ENCODE results near the gene CCDC187.
"Not testable (repeated sequence)": the region's sequence is repeated elsewhere in the genome, so short reads cannot be mapped to it uniquely, and the experiment has no call there.

CCDC187 gene

GRCh38 chr9:136276716-136277115, 27.2 kb downstream of the CCDC187 start:
- H3K4me3 Mint-ChIP-seq = no peak overlapping the region
- DNase-seq (ENCODE audit: low spot score in 2 of 2) (no peak), ATAC-seq (replicated peaks; ENCODE audit: extremely low read depth, poor library complexity, severe bottlenecking) (no peak)
- H3K9me3 Mint-ChIP-seq = no peaks in the 10 kb centered on the region
- H3K4me1 Mint-ChIP-seq = no peaks in the 10 kb centered on the region
- H3K36me3 Mint-ChIP-seq (ENCODE audit: insufficient read depth) = no peaks in the 10 kb centered on the region
- peaks cover 7% of the 10 kb centered on the region for H3K27me3 Mint-ChIP-seq
- no peak overlapping the region for H3K27ac Mint-ChIP-seq (ENCODE audit: low read depth)

DNA sequence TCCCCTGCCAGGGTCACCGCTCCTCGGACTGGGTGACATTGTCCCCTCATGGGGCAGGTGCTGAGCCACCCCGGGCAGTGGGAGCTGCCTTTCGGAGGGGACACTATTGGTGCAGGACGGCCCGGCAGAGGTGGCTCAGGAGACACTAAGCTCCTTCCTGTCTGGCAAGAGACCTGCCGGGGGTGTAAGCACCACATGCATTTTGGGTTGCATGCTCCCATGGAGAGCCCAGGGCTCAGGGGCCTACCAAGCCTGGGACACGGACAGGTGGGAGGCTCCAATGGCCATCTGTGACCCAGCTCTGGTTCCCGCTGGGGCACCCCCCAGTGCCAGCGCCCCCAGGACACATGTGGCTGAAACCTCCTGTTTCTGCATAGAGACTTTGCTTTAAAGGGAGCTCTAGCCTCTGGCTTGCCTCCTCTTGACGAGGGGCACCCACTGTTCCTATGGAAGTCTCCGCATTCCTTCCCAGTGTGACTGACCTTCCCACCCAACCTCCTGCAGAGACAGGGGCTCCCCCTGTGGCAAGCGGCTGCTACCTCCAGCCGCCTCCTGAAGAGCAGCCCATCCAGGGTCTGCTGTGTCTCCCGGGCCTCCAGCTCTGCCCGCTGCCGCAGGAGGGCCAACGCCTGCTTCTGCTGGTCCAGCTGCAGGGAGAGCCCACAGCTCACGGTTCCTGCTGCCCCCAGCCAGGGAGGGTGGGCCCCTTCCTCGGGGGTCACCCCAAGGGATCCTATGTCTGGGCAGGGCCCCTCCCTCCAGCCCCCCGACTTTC, 28.1 kb downstream of the CCDC187 start:
- Mint-ChIP-seq H3K36me3 (ENCODE audit: insufficient read depth) (no peaks in the 10 kb centered on the region), H3K27me3 (peaks cover 7% of the 10 kb centered on the region), H3K4me1 (no peaks in the 10 kb centered on the region), H3K9me3 (no peaks in the 10 kb centered on the region), H3K27ac (ENCODE audit: low read depth) (no peak overlapping the region), H3K4me3 (no peak overlapping the region)
- no peak for ATAC-seq (replicated peaks; ENCODE audit: extremely low read depth, poor library complexity, severe bottlenecking)
- no peak for DNase-seq (ENCODE audit: low spot score in 2 of 2)

DNA sequence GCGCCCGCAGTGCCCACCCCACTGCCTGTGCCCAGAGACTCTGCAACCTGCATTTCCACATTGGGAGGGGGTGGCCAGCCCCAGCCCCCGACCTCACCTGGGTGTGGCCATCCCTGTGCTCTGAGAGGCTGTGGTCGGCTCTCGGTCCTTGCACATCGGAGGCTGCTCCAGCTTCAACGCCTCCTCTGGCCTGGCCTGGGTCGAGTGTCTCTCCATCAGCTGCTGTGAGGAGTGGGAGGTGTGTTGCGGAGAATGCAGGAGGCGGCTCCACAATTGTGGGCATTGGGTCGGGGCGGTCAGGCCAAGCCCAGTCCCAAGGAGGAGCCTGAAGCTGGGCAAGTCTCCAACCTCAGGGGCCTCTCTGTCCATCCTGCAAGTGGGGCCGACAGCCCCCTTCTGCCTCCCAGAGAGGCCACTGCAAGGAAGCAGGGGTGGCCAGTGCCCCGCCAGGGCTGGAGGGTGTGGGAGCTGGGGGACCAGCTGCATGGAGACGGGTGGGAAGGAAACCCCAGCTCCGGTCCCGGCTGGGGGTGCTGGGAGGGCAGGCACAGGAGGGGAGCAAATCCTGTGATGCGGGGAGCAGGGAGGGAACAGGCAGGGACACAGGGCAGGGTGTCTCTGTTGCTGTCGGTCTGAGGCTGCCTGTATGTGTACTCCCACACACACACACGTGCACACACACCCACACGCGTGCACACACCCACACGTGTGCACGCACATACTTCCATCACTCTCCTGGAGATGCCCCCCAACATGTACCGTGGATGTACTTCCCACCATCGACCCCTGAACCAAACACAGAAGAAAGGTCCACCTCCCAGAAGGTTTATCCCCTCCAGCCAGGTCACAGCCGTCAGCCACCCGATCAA, 28.9 kb downstream of the CCDC187 start:
- peaks cover 7% of the 10 kb centered on the region for H3K27me3 Mint-ChIP-seq
- no peaks in the 10 kb centered on the region for H3K36me3 Mint-ChIP-seq (ENCODE audit: insufficient read depth)
- ATAC-seq (replicated peaks; ENCODE audit: extremely low read depth, poor library complexity, severe bottlenecking) (no peak), DNase-seq (ENCODE audit: low spot score in 2 of 2) (no peak)
- H3K4me1 Mint-ChIP-seq = no peaks in the 10 kb centered on the region
- no peaks in the 10 kb centered on the region for H3K9me3 Mint-ChIP-seq
- H3K27ac Mint-ChIP-seq (ENCODE audit: low read depth) = no peak overlapping the region
- no peak overlapping the region for H3K4me3 Mint-ChIP-seq

- no peak for ATAC-seq (replicated peaks; ENCODE audit: extremely low read depth, poor library complexity, severe bottlenecking)
- Mint-ChIP-seq H3K27ac (ENCODE audit: low read depth) (no peak overlapping the region), H3K9me3 (no peaks in the 10 kb centered on the region), H3K36me3 (ENCODE audit: insufficient read depth) (no peaks in the 10 kb centered on the region), H3K27me3 (peaks cover 7% of the 10 kb centered on the region), H3K4me1 (no peaks in the 10 kb centered on the region), H3K4me3 (no peak overlapping the region)
- no peak for DNase-seq (ENCODE audit: low spot score in 2 of 2)
Observed at GRCh38 chr9:136273921-136274785, 29.7 kb downstream of the CCDC187 start.

DNA sequence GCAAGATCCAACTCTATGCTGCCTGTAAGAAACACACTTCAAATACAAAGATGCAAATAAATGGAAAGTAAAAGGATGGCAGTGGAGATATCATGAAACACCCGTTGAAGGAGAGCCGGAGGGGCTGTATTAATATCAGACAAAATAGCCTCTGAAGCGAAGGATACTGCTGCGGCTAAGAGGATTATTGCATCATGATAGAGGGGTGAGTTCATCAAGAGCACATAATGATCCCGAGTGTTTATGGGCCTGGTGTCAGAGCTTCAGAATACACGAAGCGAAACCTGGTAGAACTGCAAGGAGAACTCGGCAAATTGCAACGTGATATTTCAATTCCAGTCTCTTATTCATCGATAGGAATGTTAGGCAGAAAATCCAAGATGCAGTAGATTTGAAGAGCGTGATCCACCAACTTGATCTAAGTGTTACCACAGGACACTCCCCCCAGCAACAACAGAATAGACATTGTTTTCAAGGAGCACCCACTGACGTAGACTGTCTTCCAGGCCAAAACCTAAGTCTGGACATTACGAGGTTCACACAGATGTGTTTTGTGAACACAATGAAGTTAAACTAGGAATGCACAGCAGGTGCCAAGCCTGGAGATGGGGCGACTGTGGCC, 30.5 kb downstream of the CCDC187 start:
- H3K36me3 Mint-ChIP-seq (ENCODE audit: insufficient read depth) = peaks cover 1% of the 10 kb centered on the region
- no peak overlapping the region for H3K27ac Mint-ChIP-seq (ENCODE audit: low read depth)
- ATAC-seq (replicated peaks; ENCODE audit: extremely low read depth, poor library complexity, severe bottlenecking) (no peak), DNase-seq (ENCODE audit: low spot score in 2 of 2) (no peak)
- H3K4me1 Mint-ChIP-seq = no peaks in the 10 kb centered on the region
- H3K27me3 Mint-ChIP-seq = peaks cover 7% of the 10 kb centered on the region
- H3K4me3 Mint-ChIP-seq = no peak overlapping the region
- H3K9me3 Mint-ChIP-seq = no peaks in the 10 kb centered on the region

DNA sequence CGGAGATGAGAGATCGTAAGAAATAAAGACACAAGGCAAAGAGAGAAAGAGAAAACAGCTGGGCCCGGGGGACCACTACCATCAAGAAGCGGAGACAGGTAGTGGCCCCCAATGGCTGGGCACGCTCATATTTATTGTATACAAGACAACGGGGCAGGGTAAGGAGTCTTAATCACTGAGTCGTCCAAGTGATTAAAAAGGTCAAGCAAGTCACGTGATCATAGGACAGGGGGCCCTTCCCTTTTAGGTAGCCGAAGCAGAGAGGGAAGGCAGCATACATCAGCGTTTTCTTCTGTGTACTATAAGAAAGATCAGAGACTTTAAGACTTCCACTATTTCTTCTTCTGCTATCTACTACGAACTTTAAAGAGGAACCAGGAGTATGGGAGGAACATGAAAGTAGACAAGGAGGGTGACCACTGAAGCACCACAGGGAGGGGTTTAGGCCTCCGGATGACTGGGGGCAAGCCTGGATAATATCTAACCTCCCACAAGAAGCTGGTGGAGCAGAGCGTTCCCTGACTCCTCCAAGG, 33.7 kb downstream of the CCDC187 start:
- Mint-ChIP-seq H3K27ac (ENCODE audit: low read depth) (no peak overlapping the region), H3K27me3 (peaks cover 2% of the 10 kb centered on the region), H3K4me3 (no peak overlapping the region), H3K9me3 (no peaks in the 10 kb centered on the region), H3K36me3 (ENCODE audit: insufficient read depth) (peaks cover 7% of the 10 kb centered on the region), H3K4me1 (peaks cover 6% of the 10 kb centered on the region)
- ATAC-seq (replicated peaks; ENCODE audit: extremely low read depth, poor library complexity, severe bottlenecking) (no peak), DNase-seq (ENCODE audit: low spot score in 2 of 2) (no peak)

DNA sequence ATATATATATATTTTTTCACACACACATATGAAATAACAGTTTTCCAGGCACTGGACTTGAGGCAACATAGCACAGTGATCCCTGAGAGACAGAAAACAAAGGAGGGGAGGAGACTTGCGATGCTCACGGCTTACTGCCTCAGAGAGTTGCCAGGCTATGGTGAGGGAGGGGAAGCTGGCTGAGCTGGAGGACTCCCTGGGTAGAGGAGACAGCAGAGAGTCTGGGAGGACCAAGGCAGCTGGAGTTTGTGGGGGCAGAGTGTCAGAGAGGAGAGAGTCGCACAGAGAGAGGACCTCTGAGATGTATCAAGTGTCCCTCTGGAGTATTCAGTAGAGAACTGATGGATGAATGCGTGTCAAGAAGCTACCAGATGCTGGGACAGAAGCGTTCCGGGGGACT, 35.2 kb downstream of the CCDC187 start:
- ATAC-seq (replicated peaks; ENCODE audit: extremely low read depth, poor library complexity, severe bottlenecking) = no peak
- Mint-ChIP-seq H3K9me3 (no peaks in the 10 kb centered on the region), H3K36me3 (ENCODE audit: insufficient read depth) (peaks cover 9% of the 10 kb centered on the region), H3K4me1 (peaks cover 6% of the 10 kb centered on the region), H3K4me3 (peak overlapping the region; percentile 73), H3K27ac (ENCODE audit: low read depth) (peak overlapping the region; percentile 4), H3K27me3 (no peaks in the 10 kb centered on the region)
- DNase-seq (ENCODE audit: low spot score in 2 of 2) = no peak

DNA sequence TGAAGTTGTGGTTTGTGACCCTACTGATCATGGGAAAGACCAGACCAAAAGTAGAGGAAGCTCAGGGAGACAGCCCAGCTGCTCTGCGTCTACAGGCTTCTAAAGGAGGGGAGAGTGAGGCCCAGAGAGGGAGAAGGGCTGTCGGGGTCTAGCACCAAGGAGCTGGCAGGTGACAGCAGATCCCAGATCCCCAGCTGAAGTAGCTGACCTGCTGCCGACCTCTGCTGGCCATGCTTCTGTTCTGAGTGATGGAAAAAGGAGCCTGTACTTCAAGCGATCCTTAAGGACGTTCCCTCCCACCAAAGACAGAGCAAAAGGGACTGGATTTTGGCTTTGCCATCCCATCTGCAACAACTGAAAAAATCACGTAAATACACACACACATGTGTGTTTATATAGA, 35.6 kb downstream of the CCDC187 start:
- no peak for ATAC-seq (replicated peaks; ENCODE audit: extremely low read depth, poor library complexity, severe bottlenecking)
- no peaks in the 10 kb centered on the region for H3K9me3 Mint-ChIP-seq
- peaks cover 9% of the 10 kb centered on the region for H3K36me3 Mint-ChIP-seq (ENCODE audit: insufficient read depth)
- peak overlapping the region; percentile 73 for H3K4me3 Mint-ChIP-seq
- H3K27ac Mint-ChIP-seq (ENCODE audit: low read depth) = peak overlapping the region; percentile 4
- peaks cover 6% of the 10 kb centered on the region for H3K4me1 Mint-ChIP-seq
- H3K27me3 Mint-ChIP-seq = no peaks in the 10 kb centered on the region
- no peak for DNase-seq (ENCODE audit: low spot score in 2 of 2)

GRCh38 chr9:136267261-136268111, 36.4 kb downstream of the CCDC187 start:
- ATAC-seq (replicated peaks; ENCODE audit: extremely low read depth, poor library complexity, severe bottlenecking) (peak; percentile 90), DNase-seq (ENCODE audit: low spot score in 2 of 2) (peak; percentile 64 to 70)
- H3K27me3 Mint-ChIP-seq = no peaks in the 10 kb centered on the region
- H3K9me3 Mint-ChIP-seq = no peaks in the 10 kb centered on the region
- peak overlapping the region; percentile 73 for H3K4me3 Mint-ChIP-seq
- H3K27ac Mint-ChIP-seq (ENCODE audit: low read depth) = no peak overlapping the region
- peaks cover 6% of the 10 kb centered on the region for H3K4me1 Mint-ChIP-seq
- H3K36me3 Mint-ChIP-seq (ENCODE audit: insufficient read depth) = peaks cover 9% of the 10 kb centered on the region

GRCh38 chr9:136266641-136267040, 37.3 kb downstream of the CCDC187 start:
- not testable (repeated sequence) for H3K9me3 Mint-ChIP-seq; H3K36me3 Mint-ChIP-seq (ENCODE audit: insufficient read depth); H3K27ac Mint-ChIP-seq (ENCODE audit: low read depth); DNase-seq (ENCODE audit: low spot score in 2 of 2); H3K27me3 Mint-ChIP-seq; H3K4me1 Mint-ChIP-seq; ATAC-seq (replicated peaks; ENCODE audit: extremely low read depth, poor library complexity, severe bottlenecking)
- H3K4me3 Mint-ChIP-seq = peak overlapping the region; percentile 73

DNA sequence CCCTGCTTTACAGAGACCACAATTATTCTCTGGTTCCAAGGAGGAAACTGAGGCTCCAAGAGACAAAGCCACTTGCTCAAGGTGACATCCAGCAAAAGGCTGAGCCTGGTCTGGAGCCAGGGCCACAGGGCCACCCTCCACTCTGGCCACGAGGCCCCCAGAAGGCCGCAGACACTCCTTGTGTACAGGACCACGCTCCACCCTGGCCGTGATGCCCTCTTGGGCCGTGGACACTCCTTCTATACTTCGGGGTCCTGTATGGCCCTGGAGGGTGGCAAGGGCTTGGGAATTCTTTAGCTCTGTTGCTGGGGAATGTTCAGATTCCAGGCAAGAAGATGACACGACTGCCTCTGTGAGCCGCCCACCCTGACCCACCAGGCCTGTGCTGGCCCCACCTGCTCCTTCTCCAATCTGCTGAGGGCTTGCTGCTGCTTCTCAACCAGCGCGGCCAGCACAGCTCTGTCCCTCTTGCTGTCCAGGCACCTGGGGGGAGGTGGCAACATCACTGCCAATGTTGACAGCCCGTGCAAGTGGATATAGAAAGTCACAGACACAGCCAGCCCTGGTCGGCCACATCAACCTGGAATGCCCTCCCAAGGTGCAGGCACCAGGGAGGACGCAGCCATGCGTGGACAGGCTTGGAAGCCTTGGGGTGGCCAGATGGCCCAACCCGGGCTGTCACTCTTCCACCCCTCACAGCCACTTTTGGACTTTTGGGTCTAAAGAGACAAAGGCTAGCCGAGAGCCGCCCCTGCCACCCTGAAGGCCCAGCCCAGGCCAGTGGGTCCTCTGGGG, 38.1 kb downstream of the CCDC187 start:
- DNase-seq (ENCODE audit: low spot score in 2 of 2) (no peak), ATAC-seq (replicated peaks; ENCODE audit: extremely low read depth, poor library complexity, severe bottlenecking) (no peak)
- Mint-ChIP-seq H3K9me3 (no peaks in the 10 kb centered on the region), H3K27me3 (no peaks in the 10 kb centered on the region), H3K27ac (ENCODE audit: low read depth) (no peak overlapping the region), H3K36me3 (ENCODE audit: insufficient read depth) (peaks cover 9% of the 10 kb centered on the region), H3K4me3 (no peak overlapping the region), H3K4me1 (peaks cover 6% of the 10 kb centered on the region)
